ENCODE measurements around the gene RP9.
"Not testable (repeated sequence)": the region's sequence is repeated elsewhere in the genome, so short reads cannot be mapped to it uniquely, and the experiment has no call there.

RP9 gene

DNA sequence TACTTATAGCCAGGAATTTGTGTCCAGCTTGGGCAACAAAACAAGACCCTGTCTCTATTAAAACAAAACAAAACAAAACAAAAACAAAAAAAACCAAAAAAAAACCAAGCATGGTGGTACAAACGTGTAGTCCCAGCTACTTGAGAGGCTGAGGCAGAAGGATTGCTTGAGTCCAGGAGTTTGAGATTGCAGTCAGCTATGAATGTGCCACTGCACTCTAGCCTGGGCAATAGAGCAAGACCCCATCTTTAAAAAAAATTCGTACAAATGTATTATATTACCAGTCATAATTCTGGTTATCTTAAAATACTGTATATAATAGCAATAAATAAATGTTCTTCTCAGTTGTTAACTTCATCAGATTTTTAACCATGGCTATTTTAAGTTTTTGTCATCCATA is 17.9 kb upstream of the RP9 start:
- DNase-seq = no peak
- no peak for TF ChIP-seq POLR2A (IDR thresholded peaks at IDR 0.05; ENCODE audit: low read length)

DNA sequence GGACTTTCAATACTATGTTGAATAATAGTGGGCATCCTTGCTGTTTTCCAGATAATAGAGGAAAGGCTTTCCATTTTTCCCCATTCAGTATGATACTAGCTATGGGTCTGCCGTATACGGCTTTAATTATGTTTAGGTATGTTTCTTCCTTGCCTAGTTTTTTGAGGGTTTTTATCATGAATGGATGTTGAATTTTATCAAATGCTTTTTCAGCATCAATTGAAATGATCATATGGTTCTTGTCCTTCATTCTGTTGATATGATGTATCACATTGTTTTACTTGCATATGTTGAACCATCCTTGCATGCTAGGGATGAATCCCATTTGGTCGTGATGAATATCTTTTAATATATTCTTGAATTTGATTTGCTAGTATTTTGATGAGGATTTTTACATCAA is 9.2 kb upstream of the RP9 start:
- no peak for TF ChIP-seq POLR2A (IDR thresholded peaks at IDR 0.05; ENCODE audit: low read length)
- no peak for TF ChIP-seq GATA1 (IDR thresholded peaks at IDR 0.05; ENCODE audit: low read depth, low read length)
- no peak for DNase-seq

DNA sequence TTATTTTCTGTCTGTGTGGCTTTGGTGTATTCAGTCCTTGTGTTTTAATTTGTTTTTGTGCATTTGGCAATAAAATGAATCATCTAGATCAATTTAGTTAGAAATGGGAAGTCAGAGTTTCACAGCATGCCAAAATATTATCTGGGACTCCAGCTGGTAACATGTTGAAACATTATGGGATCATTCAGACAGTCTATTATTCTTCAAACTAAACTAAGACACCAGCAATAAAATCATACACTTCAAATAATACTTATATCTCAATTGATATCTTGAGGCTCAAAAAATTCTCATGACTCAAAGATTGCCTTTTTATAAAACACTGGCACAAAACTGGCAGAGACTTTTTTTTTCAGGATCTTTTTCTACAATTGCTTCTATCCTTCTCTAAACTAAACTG is 5.8 kb upstream of the RP9 start:
- DNase-seq = no peak
- no peak for TF ChIP-seq POLR2A (IDR thresholded peaks at IDR 0.05; ENCODE audit: low read length)
- TF ChIP-seq GATA1 (IDR thresholded peaks at IDR 0.05; ENCODE audit: low read depth, low read length) = no peak

DNA sequence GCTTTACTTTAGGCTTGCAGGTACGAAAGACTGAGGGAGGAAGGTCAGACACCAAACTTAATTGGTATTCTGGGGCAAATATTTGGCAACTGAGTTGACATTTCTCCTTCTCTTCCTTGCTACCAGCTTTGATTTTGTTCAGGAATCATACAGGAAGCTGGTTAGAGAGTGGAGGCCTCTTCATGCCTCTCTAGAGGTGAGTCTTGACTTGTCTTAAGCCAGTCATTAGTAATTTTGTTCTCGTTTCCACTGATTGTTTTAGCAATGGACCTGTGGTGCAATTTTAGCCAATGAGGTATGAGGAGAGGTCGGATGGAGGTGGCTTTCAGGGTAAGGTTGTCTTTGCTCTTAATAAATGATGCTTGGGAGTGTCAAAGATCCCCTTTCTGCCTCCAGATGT is 2.4 kb upstream of the RP9 start:
- TF ChIP-seq POLR2A (IDR thresholded peaks at IDR 0.05; ENCODE audit: low read length) = no peak
- no peak for TF ChIP-seq GATA1 (IDR thresholded peaks at IDR 0.05; ENCODE audit: low read depth, low read length)

DNA sequence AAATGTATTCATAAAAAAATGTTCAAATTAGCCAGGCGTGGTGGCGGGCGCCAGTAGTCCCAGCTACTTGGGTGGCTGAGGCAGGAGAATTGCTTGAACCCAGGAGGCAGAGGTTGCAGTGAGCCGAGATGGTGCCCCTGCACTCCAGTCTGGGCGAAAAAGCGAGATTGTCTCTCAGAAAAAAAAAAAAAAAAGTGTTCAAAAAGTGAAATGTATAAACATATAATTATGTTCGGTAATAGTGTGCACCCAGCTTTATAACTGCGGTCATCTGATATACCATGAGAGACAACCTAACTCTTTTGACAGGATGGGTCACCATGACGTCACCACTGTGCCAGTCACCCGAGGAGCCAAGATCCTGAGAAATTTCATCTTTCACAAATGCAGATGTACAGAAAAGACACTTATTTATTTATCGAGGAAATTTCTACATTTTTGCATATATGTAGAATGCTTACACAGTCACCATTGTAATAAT is 594 bp upstream of the RP9 start:
- TF ChIP-seq GATA1 (IDR thresholded peaks at IDR 0.05; ENCODE audit: low read depth, low read length) (no peak), POLR2A (IDR thresholded peaks at IDR 0.05; ENCODE audit: low read length) (no peak)
- DNase-seq = peak; percentile 13 to 46

More for the DNA sequence above, 2.4 kb upstream of the RP9 start:
- DNase-seq = no peak

DNA sequence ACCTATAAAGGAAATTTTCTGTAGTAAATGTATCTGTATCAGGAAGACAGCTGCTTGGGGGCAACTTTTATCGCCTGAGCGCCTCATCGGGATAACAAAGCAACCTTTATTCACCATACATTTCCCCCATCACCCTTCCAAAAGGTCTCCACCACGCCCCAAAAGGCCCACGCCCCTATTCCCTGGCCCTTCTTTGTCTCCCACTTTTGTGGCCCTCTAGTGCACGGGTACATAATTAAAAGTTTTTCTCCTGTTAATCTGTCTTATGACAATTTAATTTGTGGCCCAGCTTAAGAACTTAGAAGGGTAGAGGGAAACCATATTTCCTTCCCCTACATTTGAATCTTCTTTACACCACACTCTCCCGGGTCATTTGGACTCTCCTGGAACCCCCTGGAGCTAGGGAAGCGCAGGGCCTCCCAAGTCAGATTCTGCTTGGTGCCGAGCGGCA is 625 bp downstream of the RP9 start:
- DNase-seq = peak; percentile 65 to 71
- no peak for TF ChIP-seq POLR2A (IDR thresholded peaks at IDR 0.05; ENCODE audit: low read length)
- TF ChIP-seq GATA1 (IDR thresholded peaks at IDR 0.05; ENCODE audit: low read depth, low read length) = no peak

DNA sequence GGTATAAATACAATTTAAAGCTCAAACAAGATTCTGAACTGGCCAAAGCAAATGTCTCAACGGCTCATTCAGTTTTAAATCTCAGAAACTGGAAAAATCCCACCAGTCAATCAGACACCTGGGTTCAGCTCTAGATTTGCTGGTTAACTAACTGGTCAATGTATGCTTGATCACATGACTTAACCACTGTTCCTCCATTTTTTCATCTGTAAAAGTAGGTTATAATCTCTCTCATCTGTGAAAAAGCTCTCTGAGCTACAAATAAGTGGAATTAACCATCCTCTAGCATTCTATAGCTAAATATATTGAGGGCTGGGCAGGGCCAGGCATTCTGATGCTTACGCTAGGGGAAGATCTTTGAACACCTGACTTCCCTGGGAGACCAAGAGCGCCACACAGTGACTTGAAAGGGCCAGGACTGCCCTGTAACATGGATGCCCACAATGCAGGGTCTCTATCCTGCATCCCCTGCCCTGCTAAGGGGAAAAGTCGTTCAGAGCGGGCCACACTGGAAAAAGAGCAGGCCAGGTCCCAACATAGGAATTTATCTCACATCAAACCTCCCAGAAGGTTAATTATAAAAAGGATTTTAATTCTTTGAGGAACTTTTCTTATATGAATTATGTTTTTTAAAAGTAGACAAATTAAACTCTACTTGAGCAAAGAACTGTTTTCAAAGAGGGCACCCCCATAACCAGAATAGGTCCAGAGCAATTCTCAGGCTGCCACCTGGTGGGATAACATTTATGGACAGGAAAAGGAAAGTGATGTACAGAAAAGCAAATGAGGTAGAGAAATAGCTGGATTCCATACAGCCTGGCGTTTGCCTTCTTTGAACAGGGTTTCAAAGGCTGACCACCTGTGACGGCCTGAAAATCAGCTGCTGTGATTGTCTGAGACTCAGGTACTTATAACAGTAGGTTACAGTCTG is 1.8 kb downstream of the RP9 start:
- no peak for TF ChIP-seq GATA1 (IDR thresholded peaks at IDR 0.05; ENCODE audit: low read depth, low read length)
- no peak for TF ChIP-seq POLR2A (IDR thresholded peaks at IDR 0.05; ENCODE audit: low read length)
- peak; percentile 63 to 74 for DNase-seq

DNA sequence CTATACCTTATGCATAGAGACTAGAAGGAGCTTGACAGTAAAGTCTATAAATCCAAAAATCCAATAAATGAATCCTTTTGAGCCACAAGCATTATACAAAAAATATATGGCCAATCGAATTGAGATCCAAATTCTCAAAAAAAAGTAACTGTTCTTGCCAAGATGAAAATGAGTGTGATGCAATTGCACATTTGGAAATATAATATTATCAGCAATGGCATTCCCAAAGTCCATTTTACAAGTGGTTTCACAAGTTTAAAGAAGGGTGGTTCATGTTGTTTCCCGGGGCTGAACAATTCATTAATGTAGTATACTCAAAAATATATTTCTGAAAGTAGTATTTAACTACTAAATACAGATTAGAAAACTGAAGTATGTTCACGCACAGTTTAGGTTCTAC is 7.3 kb downstream of the RP9 start:
- no peak for DNase-seq
- TF ChIP-seq POLR2A (IDR thresholded peaks at IDR 0.05; ENCODE audit: low read length) (no peak), GATA1 (IDR thresholded peaks at IDR 0.05; ENCODE audit: low read depth, low read length) (no peak)

DNA sequence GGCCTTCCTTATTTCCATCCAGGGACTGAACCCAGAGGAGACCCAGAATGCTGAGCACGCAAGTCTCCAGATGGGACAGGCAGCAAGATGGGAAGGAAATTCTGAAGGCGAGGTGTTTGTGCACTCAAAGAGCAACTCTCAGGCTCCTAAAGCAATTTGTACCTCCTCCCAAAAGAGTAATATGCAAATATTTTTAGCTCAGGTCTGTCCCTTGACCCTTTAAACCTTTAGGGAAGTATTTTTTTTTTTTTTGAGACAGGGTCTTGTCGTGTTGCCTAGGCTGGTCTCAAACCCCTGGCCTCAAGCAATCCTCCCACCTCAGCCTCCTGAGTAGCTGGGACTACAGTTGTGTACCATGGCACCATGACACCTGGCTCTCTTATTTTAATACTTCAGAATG is 8.4 kb downstream of the RP9 start:
- TF ChIP-seq GATA1 (IDR thresholded peaks at IDR 0.05; ENCODE audit: low read depth, low read length) (no peak), POLR2A (IDR thresholded peaks at IDR 0.05; ENCODE audit: low read length) (no peak)
- no peak for DNase-seq

DNA sequence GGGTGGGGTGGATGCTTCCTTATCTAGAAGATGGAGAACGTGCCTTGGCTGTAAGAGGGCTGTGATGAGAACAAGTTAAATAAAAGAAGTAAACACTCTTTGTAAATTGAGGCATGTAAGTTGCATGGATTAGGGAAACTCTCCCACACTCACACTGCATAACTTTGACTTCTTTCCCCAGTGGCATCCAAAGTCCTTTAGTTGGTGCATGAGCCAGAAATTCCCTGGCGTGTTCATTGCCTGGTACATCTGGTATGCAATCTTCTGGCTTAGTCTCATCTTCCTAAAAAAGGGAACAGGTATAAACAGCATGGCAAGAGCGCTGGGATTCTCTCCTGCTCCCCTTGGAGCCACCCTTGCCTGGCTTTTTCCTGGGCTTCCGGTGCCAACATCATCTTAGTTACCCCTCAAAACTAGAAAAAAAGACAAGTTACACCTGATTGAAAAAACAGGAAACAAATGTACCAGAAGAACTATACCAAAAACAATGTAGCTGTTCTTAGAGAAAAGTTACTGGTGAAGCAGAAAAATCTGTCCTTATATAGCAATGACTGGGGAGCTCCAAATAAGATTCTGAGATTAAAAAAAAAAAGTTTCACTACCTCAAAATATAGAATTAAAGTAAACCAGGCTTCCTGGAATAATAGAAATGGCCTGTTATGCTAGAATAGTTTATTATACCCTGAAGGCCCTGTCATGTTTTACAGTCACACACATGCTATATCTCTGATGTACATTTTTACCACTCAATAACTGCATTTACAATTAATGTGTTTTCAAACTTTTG is 9.9 kb downstream of the RP9 start:
- TF ChIP-seq POLR2A (IDR thresholded peaks at IDR 0.05; ENCODE audit: low read length) = no peak
- no peak for TF ChIP-seq GATA1 (IDR thresholded peaks at IDR 0.05; ENCODE audit: low read depth, low read length)
- no peak for DNase-seq

DNA sequence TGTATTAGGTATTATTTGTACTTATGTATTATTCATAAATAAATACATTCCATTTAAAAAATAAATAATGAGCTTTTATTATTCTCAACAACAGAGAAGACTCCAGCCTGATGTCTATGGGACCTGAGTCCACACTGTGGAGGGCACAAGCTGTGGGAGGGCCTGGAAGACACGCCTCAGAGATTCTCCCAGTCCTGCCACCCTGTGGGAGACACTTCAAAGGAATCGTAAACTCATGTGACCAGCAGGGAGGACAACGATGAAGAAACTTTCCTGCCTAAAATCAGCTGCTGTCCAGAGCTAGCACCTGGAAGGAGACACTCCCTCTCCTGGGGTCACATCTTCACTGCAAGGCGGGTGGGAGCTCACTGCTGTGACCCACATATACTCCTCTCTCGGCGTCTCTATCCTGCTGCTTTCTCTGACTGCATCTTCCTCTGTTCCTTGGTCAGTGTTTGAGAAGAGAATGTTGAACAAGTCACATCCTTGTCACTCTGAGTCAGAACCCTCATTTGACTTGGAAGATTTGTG is 14.4 kb downstream of the RP9 start:
- DNase-seq = not testable (repeated sequence)

DNA sequence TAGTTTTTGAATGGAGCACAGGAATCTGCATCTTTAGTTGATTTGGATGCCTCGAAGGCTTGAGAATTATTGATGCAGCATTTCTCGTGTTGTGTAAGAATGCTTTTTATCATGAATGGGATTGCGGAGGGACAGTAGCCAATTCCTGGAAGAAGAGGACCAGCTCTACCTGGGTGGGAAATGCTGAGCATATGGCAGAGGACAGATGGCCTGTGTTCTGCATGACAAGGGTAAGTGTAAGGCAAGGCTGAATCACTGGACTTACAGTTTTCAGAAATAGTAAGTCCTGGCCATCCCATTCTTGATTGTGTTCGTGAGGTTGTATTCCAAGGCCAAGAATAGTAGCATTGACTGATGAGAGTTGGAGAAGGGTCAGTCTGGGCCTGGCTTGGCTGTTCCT is 15.9 kb downstream of the RP9 start:
- TF ChIP-seq GATA1 (IDR thresholded peaks at IDR 0.05; ENCODE audit: low read depth, low read length) = no peak
- no peak for TF ChIP-seq POLR2A (IDR thresholded peaks at IDR 0.05; ENCODE audit: low read length)
- no peak for DNase-seq

DNA sequence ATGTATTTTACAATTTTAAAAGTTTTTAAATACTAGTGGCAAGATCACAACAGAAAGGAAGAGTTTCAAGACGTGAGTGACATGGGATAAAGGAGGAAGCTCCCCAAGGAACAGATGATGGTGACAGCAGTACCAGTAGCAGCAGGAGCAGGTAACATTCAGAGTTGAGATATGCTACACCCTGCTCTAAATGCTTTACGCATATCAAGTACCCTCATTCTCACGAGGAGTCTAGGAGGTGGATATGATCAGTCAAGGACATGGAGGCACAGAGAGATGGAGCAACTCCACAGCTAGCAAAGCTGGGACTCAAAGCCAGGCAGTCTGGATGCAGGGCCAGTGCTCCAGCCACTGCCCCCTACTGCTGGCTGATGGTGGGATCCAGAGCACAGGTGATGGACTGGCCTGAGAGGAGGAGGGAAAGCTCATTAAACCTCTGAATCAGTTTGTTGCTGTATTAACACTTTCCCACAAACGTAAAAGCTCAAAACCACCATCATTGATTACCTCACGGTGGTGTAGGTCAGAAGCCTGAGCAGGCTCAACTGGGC is 17.5 kb downstream of the RP9 start:
- DNase-seq = no peak
- TF ChIP-seq GATA1 (IDR thresholded peaks at IDR 0.05; ENCODE audit: low read depth, low read length) (no peak), POLR2A (IDR thresholded peaks at IDR 0.05; ENCODE audit: low read length) (no peak)

DNA sequence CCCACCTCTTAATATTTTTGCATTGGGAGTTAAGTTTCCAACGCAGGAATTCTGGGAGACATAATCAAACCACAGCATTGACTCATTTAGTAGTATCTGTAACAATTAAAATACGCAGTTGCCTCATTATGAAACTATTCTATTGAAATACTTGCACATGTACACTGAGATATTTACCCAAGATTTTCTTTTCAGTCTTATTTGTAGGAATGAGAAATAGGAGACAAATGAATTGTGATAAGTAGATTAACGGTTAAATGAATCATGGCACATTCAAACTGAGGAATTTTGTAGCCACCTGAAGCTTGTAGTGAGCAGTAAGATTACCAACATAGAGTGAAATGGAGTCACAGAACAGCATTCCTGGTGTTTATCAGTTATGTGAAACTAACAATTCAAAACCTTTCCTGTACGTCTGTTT is 18.1 kb downstream of the RP9 start:
- DNase-seq = no peak
- no peak for TF ChIP-seq POLR2A (IDR thresholded peaks at IDR 0.05; ENCODE audit: low read length)
- TF ChIP-seq GATA1 (IDR thresholded peaks at IDR 0.05; ENCODE audit: low read depth, low read length) = no peak

Measured in erythroblast (primary cell).